Stimulated activated CD8-positive, alpha-beta memory T cell treated with anti-CD3 and anti-CD28 coated beads, Interleukin-2, amount 100 ng/mL, for 1 hour (primary cell): ENCODE data around the gene MPRIP.
A peak's percentile ranks its signal among the peaks of the same experiment; 100 is the strongest.
"Not testable (repeated sequence)": the region's sequence is repeated elsewhere in the genome, so short reads cannot be mapped to it uniquely, and the experiment has no call there.

Source experiments
- DNase-seq, 2 donors: peaks; one replicate each; pipeline ENCODE4 v3.0.0-alpha.2; 2020; ENCODE audit warnings: low read depth in 2 of 2

The MPRIP gene

GRCh38 chr17:17042384-17042736, at the start of gene MPRIP:
Gene MPRIP, plus strand, starts transcription at chr17:17042457. Its CDS starts 392 bp downstream, at chr17:17042849.
- DNase-seq, result no peak

- DNase-seq, result no peak
Measured at GRCh38 chr17:16994631-16995030, 47.6 kb upstream of the MPRIP start.

- no peak for DNase-seq
Measured at GRCh38 chr17:16995930-16996329, 46.3 kb upstream of the MPRIP start.

- DNase-seq, result not testable (repeated sequence)
Measured at GRCh38 chr17:16996726-16997125, 45.5 kb upstream of the MPRIP start.

GRCh38 chr17:16997514-16998429, 44.5 kb upstream of the MPRIP start:
- DNase-seq, result peak in 1 of 2 donors; percentile 45

- no peak for DNase-seq
Measured at GRCh38 chr17:16999931-17000625, 42.2 kb upstream of the MPRIP start.

GRCh38 chr17:17001076-17001777, 41.0 kb upstream of the MPRIP start:
- DNase-seq, result no peak

- DNase-seq, result peak; percentile 53 to 68
Measured at GRCh38 chr17:17001874-17002520, 40.3 kb upstream of the MPRIP start.

- DNase-seq, result not testable (repeated sequence)
Measured at GRCh38 chr17:17002731-17003715, 39.2 kb upstream of the MPRIP start.

GRCh38 chr17:17004251-17004996, 37.8 kb upstream of the MPRIP start:
- DNase-seq, result no peak

GRCh38 chr17:17004997-17005614, 37.2 kb upstream of the MPRIP start:
- not testable (repeated sequence) for DNase-seq

- not testable (repeated sequence) for DNase-seq
Measured at GRCh38 chr17:17007891-17008290, 34.4 kb upstream of the MPRIP start.

- DNase-seq, result not testable (repeated sequence)
Measured at GRCh38 chr17:17008621-17009397, 33.4 kb upstream of the MPRIP start.

- DNase-seq, result not testable (repeated sequence)
Measured at GRCh38 chr17:17009972-17010371, 32.3 kb upstream of the MPRIP start.

GRCh38 chr17:17010545-17011034, 31.7 kb upstream of the MPRIP start:
- not testable (repeated sequence) for DNase-seq

GRCh38 chr17:17011043-17011907, 31.0 kb upstream of the MPRIP start:
- not testable (repeated sequence) for DNase-seq
